GM18499 (cell line): ENCODE results near the gene PITRM1.

Experiments
- ATAC-seq: cut with Tn5 transposase; IDR thresholded peaks from one replicate; pipeline ENCODE4 v1.9.1; 2021; ENCODE audit warnings: moderate number of reproducible peaks; ENCODE audit not compliant: insufficient read depth, unreplicated experiment

Gene PITRM1

GRCh38 chr10:3143366-3143765, 29.2 kb downstream of the PITRM1 start:
- no peak for ATAC-seq

GRCh38 chr10:3142146-3142875, 30.3 kb downstream of the PITRM1 start:
- ATAC-seq, result no peak

- no peak for ATAC-seq
Measured at GRCh38 chr10:3141351-3142005, 31.1 kb downstream of the PITRM1 start.

GRCh38 chr10:3140280-3140679, 32.3 kb downstream of the PITRM1 start:
- ATAC-seq, result no peak

- no peak for ATAC-seq
Measured at GRCh38 chr10:3139216-3139910, 33.2 kb downstream of the PITRM1 start.

- ATAC-seq, result no peak
Measured at GRCh38 chr10:3137958-3138726, 34.4 kb downstream of the PITRM1 start.

GRCh38 chr10:3136763-3137611, 35.6 kb downstream of the PITRM1 start:
- ATAC-seq, result no peak

GRCh38 chr10:3136336-3136735, 36.2 kb downstream of the PITRM1 start:
- ATAC-seq, result no peak

- no peak for ATAC-seq
Measured at GRCh38 chr10:3135006-3135405, 37.6 kb downstream of the PITRM1 start.

GRCh38 chr10:3133948-3134347, 38.6 kb downstream of the PITRM1 start:
- no peak for ATAC-seq

- ATAC-seq, result no peak
Measured at GRCh38 chr10:3132036-3133025, 40.3 kb downstream of the PITRM1 start.

- ATAC-seq, result no peak
Measured at GRCh38 chr10:3131098-3131497, 41.5 kb downstream of the PITRM1 start.

GRCh38 chr10:3129581-3130340, 42.8 kb downstream of the PITRM1 start:
- no peak for ATAC-seq

GRCh38 chr10:3128379-3129130, 44.0 kb downstream of the PITRM1 start:
- no peak for ATAC-seq

- ATAC-seq, result no peak
Measured at GRCh38 chr10:3127921-3128320, 44.7 kb downstream of the PITRM1 start.

- no peak for ATAC-seq
Measured at GRCh38 chr10:3126741-3127346, 45.7 kb downstream of the PITRM1 start.

GRCh38 chr10:3126249-3126648, 46.3 kb downstream of the PITRM1 start:
- no peak for ATAC-seq
